ENCODE measurements around the gene FGB.
"Not testable (repeated sequence)": the region's sequence is repeated elsewhere in the genome, so short reads cannot be mapped to it uniquely, and the experiment has no call there.

- not testable (repeated sequence) for TF ChIP-seq TAF7 (tag; IDR thresholded peaks at IDR 0.05); SREBF1 (IDR thresholded peaks at IDR 0.05; ENCODE audit: borderline replicate concordance, low read depth, low read length); CBFB (CRISPR knock-in tag; IDR thresholded peaks at IDR 0.05); HDAC3 (IDR thresholded peaks at IDR 0.05; ENCODE audit: borderline replicate concordance, partially characterized antibody); POLR2AphosphoS5 (IDR thresholded peaks at IDR 0.05; ENCODE audit: control insufficient read depth, insufficient read depth, low read depth, low read length); ATF6 (CRISPR knock-in tag; IDR thresholded peaks at IDR 0.05); MAX (CRISPR knock-in tag; IDR thresholded peaks at IDR 0.05); TFAM (CRISPR knock-in tag; conservative IDR thresholded peaks at IDR 0.05); SMAD1 (IDR thresholded peaks at IDR 0.05; ENCODE audit: low read depth, low read length, partially characterized antibody)
- TF ChIP-seq, protein P1, sequence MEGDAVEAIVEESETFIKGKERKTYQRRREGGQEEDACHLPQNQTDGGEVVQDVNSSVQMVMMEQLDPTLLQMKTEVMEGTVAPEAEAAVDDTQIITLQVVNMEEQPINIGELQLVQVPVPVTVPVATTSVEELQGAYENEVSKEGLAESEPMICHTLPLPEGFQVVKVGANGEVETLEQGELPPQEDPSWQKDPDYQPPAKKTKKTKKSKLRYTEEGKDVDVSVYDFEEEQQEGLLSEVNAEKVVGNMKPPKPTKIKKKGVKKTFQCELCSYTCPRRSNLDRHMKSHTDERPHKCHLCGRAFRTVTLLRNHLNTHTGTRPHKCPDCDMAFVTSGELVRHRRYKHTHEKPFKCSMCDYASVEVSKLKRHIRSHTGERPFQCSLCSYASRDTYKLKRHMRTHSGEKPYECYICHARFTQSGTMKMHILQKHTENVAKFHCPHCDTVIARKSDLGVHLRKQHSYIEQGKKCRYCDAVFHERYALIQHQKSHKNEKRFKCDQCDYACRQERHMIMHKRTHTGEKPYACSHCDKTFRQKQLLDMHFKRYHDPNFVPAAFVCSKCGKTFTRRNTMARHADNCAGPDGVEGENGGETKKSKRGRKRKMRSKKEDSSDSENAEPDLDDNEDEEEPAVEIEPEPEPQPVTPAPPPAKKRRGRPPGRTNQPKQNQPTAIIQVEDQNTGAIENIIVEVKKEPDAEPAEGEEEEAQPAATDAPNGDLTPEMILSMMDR (IDR thresholded peaks at IDR 0.05 in 2 of 3, conservative IDR thresholded peaks at IDR 0.05 in 1 of 3; ENCODE audit: insufficient read depth in 2 of 3, low read depth in 1 of 3, low read length in 3 of 3): not testable (repeated sequence)
- TF ChIP-seq, protein P2, sequence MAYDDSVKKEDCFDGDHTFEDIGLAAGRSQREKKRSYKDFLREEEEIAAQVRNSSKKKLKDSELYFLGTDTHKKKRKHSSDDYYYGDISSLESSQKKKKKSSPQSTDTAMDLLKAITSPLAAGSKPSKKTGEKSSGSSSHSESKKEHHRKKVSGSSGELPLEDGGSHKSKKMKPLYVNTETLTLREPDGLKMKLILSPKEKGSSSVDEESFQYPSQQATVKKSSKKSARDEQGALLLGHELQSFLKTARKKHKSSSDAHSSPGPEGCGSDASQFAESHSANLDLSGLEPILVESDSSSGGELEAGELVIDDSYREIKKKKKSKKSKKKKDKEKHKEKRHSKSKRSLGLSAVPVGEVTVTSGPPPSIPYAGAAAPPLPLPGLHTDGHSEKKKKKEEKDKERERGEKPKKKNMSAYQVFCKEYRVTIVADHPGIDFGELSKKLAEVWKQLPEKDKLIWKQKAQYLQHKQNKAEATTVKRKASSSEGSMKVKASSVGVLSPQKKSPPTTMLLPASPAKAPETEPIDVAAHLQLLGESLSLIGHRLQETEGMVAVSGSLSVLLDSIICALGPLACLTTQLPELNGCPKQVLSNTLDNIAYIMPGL (CRISPR knock-in tag; IDR thresholded peaks at IDR 0.05): not testable (repeated sequence)
- TF ChIP-seq, protein P3, sequence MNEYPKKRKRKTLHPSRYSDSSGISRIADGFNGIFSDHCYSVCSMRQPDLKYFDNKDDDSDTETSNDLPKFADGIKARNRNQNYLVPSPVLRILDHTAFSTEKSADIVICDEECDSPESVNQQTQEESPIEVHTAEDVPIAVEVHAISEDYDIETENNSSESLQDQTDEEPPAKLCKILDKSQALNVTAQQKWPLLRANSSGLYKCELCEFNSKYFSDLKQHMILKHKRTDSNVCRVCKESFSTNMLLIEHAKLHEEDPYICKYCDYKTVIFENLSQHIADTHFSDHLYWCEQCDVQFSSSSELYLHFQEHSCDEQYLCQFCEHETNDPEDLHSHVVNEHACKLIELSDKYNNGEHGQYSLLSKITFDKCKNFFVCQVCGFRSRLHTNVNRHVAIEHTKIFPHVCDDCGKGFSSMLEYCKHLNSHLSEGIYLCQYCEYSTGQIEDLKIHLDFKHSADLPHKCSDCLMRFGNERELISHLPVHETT (CRISPR knock-in tag; conservative IDR thresholded peaks at IDR 0.05 in 1 of 2, IDR thresholded peaks at IDR 0.05 in 1 of 2): not testable (repeated sequence)
Measured at GRCh38 chr4:154594343-154594742, 31.5 kb downstream of the FGB start.

Data from K562 (cell line).